Right lobe of liver (tissue), 6 donors: Measurements from ENCODE around the gene RPS6KC1. TPM values are rescaled to one million over a fixed set of nuclear protein-coding genes. Genes with fewer than 3 reads are reported as not detected.

Source experiments
- ATAC-seq, 4 donors: fragments of 200-7000 bp; cut with Tn5 transposase; one replicate each; pipeline ENCODE4 v1.9.1; 2020; ENCODE audit warnings: mild to moderate bottlenecking in 4 of 4, moderate library complexity in 4 of 4
- DNase-seq, 3 donors: peaks; one replicate each; pipeline ENCODE4 v3.0.0-alpha.2; 2020
- H3K27ac ChIP-seq, 3 donors: fragments of 200-600 bp; one replicate each; pipeline ENCODE4 v1.8.0; 2022
- H3K27me3 ChIP-seq, 2 donors: fragments of 200-600 bp; one replicate each; pipeline ENCODE4 v1.8.0; 2022
- H3K36me3 ChIP-seq, 4 donors: fragments of 200-600 bp; sonication (generic) in 1 of 4; one replicate each; pipeline versions ENCODE4 v1.5.1 to v1.8.0; 2017 to 2022; ENCODE audit warnings: control low read depth in 1 of 4
- H3K4me1 ChIP-seq, 4 donors: fragments of 200-600 bp; sonication (generic) in 1 of 4; one replicate each; pipeline versions ENCODE4 v1.5.1 to v1.8.0; 2017 to 2022; ENCODE audit warnings: control low read depth in 1 of 4
- H3K4me3 ChIP-seq, 3 donors: fragments of 200-600 bp; one replicate each; pipeline ENCODE4 v1.8.0; 2022
- H3K9me3 ChIP-seq, 4 donors: fragments of 200-600 bp; sonication (generic) in 1 of 4; one replicate each; pipeline versions ENCODE4 v1.5.1 to v1.8.0; 2017 to 2022; ENCODE audit warnings: control low read depth in 1 of 4
- CTCF ChIP-seq, 4 donors: fragments of 200-600 bp in 3 of 4; fragments of 450-650 bp in 1 of 4; IDR thresholded peaks; one replicate each; pipeline versions ENCODE4 v1.5.1 to v1.8.0; 2016 to 2022; ENCODE audit warnings: antibody characterized with exemption in 4 of 4, mild to moderate bottlenecking in 2 of 4
- POLR2A ChIP-seq: fragments of 450-650 bp; IDR thresholded peaks from one replicate; pipeline ENCODE4 v1.6.1; 2017; ENCODE audit warnings: antibody characterized with exemption, mild to moderate bottlenecking
- WGBS: methylation state at CpG from one replicate; pipeline ENCODE4 v1.1.6; 2018; ENCODE audit warnings: low coverage, low lambda C conversion rate; ENCODE audit not compliant: insufficient coverage; ENCODE audit errors: missing lambda C conversion rate; 5-methylcytosine and 5-hydroxymethylcytosine counted together
- intact Hi-C, 2 donors: fragments of 100-400 bp; cut with DNase I; formaldehyde crosslinking; loops; one replicate each; pipeline versions ENCODE4 v1.11.2 to v1.14.1; 2022
- total RNA-seq, 6 experiments: library from RNA; depleted of rRNA in 2 of 6; stranded (reverse); fragments of >200 nt in 2 of 6; fragmentation: NEBNext Ultra II Directional in 3 of 6; extraction: Animal tissue kit (Norgen Biotek cat#: 25700) in 3 of 6; gene quantifications; one replicate each; pipeline versions ENCODE4 v1.1.0 to v1.2.4, GENCODE V29; 2016 to 2023
- donor health status: DM: no; HTN: yes; CAD: no.
- donor health status: DM: no; HTN: no; CAD: no.
- donor health status: DM: no; HTN: no; CAD: no.
- donor health status: DM: no; HTN: yes; CAD: no.
- donor health status: DM: no; HTN: yes; CAD: no.

Gene RPS6KC1
- total RNA-seq, 6 experiments from 2014 or later: 7.7 to 9.1 (median 8.4) TPM

GRCh38 chr1:213245260-213245910 lies 194.3 kb downstream of the RPS6KC1 start:
- Histone ChIP-seq H3K4me1 (peaks cover 0 to 5% (median 0%) of the 10 kb centered on the region in 4 donors), H3K27me3 (no peaks in the 10 kb centered on the region), H3K36me3 (peaks cover 0 to 15% (median 0%) of the 10 kb centered on the region in 4 donors), H3K9me3 (no peaks in the 10 kb centered on the region), H3K27ac (no peak overlapping the region), H3K4me3 (no peak overlapping the region)
- no peak for TF ChIP-seq CTCF (IDR thresholded peaks at IDR 0.05)
- TF ChIP-seq POLR2A: no peak
- ATAC-seq (peak in 1 of 4 donors; percentile 45), DNase-seq (no peak)
- intact Hi-C loops: no loop called here

- peak overlapping the region in 1 of 3 donors; percentile 3 for H3K27ac ChIP-seq
- peaks cover 0 to 5% (median 0%) of the 10 kb centered on the region in 4 donors for H3K4me1 ChIP-seq
- TF ChIP-seq POLR2A (no peak), CTCF (IDR thresholded peaks at IDR 0.05) (no peak)
- DNase-seq (no peak), ATAC-seq (peak; percentile 53 to 73 (median 60))
- intact Hi-C loops: no loop called here
- H3K36me3 ChIP-seq: peaks cover 0 to 1% (median 0%) of the 10 kb centered on the region in 4 donors
- no peaks in the 10 kb centered on the region for H3K9me3 ChIP-seq
- H3K4me3 ChIP-seq: no peak overlapping the region
- H3K27me3 ChIP-seq: no peaks in the 10 kb centered on the region
- 35% methylated on average over 2 of the region's 2 CpGs for WGBS
These were observed 196.0 kb downstream of the RPS6KC1 start for GRCh38 chr1:213247038-213247437.

GRCh38 chr1:213249395-213249794 lies 198.4 kb downstream of the RPS6KC1 start:
- 92% methylated on average over 6 of the region's 6 CpGs for WGBS
- ATAC-seq (no peak), DNase-seq (no peak)
- no peak overlapping the region for H3K27ac ChIP-seq
- H3K36me3 ChIP-seq: no peaks in the 10 kb centered on the region
- H3K4me3 ChIP-seq: no peak overlapping the region
- TF ChIP-seq POLR2A (no peak), CTCF (IDR thresholded peaks at IDR 0.05) (no peak)
- intact Hi-C loops: no loop called here
- peaks cover 0 to 5% (median 0%) of the 10 kb centered on the region in 4 donors for H3K4me1 ChIP-seq
- no peaks in the 10 kb centered on the region for H3K9me3 ChIP-seq
- no peaks in the 10 kb centered on the region for H3K27me3 ChIP-seq

GRCh38 chr1:213250041-213250440 lies 199.0 kb downstream of the RPS6KC1 start:
- WGBS: 96% methylated on average over 6 of the region's 6 CpGs
- H3K9me3 ChIP-seq: no peaks in the 10 kb centered on the region
- TF ChIP-seq POLR2A: no peak
- H3K4me1 ChIP-seq: peaks cover 0 to 3% (median 0%) of the 10 kb centered on the region in 4 donors
- H3K36me3 ChIP-seq: no peaks in the 10 kb centered on the region
- DNase-seq (no peak), ATAC-seq (no peak)
- no peaks in the 10 kb centered on the region for H3K27me3 ChIP-seq
- intact Hi-C loops: no loop called here
- H3K4me3 ChIP-seq: no peak overlapping the region
- H3K27ac ChIP-seq: no peak overlapping the region

DNA sequence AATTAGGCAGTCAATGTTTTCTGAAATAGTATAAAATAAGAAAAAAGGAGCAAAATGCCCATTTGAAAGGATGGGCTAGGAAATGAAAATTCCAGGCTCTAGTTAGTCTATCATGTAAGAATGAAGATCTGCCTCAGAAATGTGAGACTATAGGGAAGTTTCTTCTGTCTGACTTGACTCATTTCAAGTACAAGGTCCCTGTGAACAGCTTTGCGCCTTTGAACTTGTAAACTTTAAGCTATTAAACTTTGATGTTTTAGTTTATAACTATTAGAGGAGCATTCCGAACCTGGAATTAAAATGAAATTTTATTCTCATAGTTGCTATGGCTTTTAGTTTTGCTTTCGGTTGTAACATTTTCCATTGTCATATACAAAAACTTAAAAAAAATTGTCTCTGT lies 199.4 kb downstream of the RPS6KC1 start:
- no peak for TF ChIP-seq POLR2A
- TF ChIP-seq CTCF (IDR thresholded peaks at IDR 0.05): no peak
- 91% methylated on average over 3 of the region's 3 CpGs for WGBS
- DNase-seq (no peak), ATAC-seq (no peak)
- Histone ChIP-seq H3K9me3 (no peaks in the 10 kb centered on the region), H3K4me3 (no peak overlapping the region), H3K36me3 (no peaks in the 10 kb centered on the region), H3K27ac (no peak overlapping the region), H3K4me1 (no peaks in the 10 kb centered on the region), H3K27me3 (no peaks in the 10 kb centered on the region)
- intact Hi-C loops: no loop called here
